IPS DF 4.7 (cell line): ENCODE data around the gene PIK3C3.
A peak's percentile ranks its signal among the peaks of the same experiment; 100 is the strongest.

Experiments
- DNase-seq: peaks from one replicate; pipeline ENCODE4 v3.0.0-alpha.2; 2013; ENCODE audit warnings: low spot score; ENCODE audit errors: extremely low read depth

Gene PIK3C3

GRCh38 chr18:41954827-41955613, at the start of gene PIK3C3:
TSS of gene PIK3C3 (plus strand) at chr18:41955234. CDS start at chr18:41955292, 58 bp downstream.
- peak; percentile 84 for DNase-seq

GRCh38 chr18:41905786-41906527, 49.1 kb upstream of the PIK3C3 start:
- DNase-seq, result no peak

DNA sequence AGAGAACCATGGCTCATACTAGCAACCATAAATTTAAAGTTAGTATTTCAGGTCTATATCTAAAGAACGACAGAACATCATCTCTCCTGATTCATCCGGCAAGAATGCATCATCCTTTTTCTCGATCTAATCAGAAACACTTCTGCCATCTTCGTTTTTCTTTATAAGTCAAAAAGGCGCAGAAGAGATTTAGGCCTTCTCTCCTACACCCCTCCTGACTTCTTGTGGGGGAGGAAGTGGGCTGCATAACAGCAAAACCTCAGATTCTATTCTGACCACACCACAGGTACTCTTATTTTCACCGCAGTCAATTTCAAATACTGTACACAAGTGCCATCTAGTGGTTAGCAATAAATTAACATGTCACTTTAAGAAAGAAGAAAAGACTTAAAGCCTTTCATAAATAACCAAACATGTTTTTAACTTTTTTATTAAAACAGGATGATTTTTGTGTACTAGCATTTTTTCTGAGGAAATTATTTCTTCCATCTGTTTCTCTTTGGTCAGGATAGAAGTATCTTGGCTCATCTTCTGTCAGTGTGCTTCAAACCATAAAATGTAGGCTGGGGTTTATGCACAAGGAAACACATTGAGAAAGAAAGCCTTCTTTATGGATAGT, 48.4 kb upstream of the PIK3C3 start:
- DNase-seq, result peak; percentile 3

DNA sequence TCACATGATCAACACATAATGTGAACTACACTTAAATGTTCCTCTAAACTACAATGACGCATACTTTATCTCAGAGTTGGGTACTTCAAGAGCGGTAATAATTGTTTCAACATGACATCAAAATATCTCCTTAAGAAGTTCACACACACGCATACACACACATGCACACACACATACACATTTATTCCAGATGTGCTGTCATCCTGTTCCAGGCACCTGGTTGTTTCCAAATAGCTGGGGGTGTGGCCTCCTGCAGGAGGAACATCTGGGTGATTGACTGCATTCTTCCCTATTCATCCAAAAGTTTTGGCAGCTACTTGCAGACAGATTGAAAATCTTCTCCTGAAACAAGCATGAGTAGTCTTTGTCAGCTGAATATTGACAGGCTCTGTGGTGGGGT, 37.9 kb upstream of the PIK3C3 start:
- no peak for DNase-seq

GRCh38 chr18:41921770-41922169, 33.3 kb upstream of the PIK3C3 start:
- DNase-seq, result no peak

DNA sequence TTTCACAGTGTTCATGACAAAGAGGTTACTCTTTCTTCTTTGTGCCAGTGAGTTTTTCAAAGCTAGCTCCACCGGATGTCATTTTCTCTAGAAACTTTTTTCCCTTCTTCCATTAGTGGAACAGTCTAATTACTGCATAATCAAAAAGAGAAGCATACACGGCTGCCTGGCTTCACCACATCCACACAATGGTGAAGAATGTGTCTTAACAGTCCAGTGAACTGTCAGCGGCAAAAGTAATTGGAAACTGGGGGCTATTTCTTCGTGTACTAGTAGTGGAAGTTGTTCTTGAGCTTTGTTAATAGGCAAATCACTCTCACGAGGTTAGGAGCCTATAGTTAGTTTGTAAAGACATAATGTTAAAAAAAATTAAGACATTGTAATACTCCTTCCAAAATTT, 32.9 kb upstream of the PIK3C3 start:
- DNase-seq, result no peak

GRCh38 chr18:41922841-41923240, 32.2 kb upstream of the PIK3C3 start:
- DNase-seq, result no peak

DNA sequence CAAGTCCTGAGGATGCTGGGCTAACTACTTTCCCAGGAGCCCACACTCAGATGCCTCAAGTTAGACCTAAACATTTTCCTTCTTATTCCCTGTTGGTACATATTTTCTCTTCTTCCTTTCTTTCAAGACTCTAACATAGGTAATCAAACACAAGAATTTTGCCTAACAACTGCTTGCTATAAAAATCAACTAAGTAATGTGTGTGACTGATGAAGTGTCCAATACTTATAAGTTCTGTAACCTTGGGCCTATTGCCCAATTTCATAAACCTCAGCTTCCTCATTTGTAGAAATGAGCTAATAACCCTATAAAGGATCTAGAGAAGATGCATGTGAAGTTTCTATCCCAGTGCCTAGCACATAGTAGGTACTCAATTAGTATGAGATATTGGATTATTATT, 31.6 kb upstream of the PIK3C3 start:
- DNase-seq, result no peak

DNA sequence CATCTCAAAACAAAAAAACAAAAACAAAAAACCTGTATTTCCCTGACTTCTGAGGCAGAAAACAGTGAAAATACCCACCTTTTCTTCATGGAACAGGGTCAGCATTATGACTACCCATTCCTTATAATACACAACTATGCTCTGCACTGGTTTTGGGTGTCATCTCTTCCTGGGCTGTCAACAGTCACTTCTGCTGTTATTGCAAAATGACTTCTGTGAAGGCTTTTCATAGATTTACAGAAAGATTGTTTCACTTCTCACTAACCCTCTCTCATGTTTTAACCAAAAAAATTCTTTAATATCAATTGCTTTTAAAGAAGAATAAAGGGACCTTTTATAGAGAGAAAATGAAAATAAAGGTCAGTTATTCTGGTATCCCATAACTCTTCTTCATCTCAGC, 26.5 kb upstream of the PIK3C3 start:
- DNase-seq, result no peak

DNA sequence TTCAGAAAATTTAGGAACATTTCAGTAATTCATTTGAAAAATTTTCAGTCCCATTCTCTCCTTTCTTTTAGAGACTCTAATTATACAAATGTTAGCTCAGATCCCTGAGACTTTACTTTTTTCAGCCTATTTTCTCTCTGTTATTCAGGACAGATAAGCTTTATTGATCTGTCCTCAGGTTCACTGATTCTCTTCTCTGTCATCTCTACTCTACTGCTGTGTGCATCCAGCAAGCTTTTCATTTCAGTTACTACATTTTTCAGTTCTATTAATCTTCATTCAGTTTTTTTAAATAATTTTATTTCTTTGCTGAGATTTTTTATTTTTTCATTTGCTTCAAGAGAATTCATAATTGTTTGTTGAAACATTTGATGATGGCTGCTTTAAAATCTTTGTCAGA, 22.1 kb upstream of the PIK3C3 start:
- no peak for DNase-seq

DNA sequence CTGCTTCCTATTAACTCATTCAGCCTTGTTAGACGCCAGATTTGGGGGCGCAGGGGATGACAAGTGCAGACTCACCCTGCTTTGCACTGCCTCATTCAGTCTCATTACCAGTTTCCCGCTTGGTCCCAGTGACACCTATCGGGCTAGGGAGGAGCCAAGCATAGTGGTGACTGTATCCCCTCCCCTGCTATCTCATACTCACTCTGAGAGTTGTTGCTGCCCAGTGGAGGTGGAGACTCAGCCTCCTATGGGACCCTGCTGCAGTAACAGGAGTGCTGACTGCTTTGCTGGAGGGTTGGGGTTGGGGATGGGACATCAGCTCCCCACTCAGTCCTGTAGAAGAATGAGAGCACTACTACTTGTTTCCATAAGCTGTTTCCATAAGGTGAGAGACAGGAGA, 21.3 kb upstream of the PIK3C3 start:
- DNase-seq, result no peak

DNA sequence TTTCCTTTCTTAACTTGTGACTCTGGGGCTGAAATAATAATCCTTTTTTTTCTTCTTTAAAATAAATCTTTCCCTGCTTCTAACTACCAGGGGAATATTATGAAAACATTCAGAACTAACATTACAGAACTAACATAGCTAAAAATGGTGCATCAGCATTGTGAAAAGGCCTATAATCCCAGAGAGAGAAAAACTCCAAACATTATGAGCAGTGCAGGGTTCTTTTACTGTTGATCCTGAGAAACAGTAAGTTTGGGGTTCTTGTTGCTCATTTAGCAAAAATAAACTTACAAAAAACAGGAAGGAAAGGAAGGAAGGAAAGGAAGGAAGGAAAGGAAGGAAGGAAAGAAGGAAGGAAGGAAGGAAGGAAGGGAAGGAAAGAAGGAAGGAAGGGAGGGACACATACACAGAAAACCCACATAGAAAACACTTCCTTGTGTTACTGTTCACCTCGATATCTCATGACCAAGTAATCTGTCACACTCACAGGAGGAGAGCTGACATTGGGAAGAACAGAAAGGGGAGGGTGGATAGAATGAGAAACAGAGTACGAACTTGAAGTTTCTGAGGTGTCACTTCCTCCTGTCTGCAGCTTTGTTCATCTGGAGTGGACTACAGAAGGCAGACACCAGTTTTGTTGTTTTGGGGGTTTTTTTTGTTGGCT, 18.4 kb upstream of the PIK3C3 start:
- DNase-seq, result no peak

DNA sequence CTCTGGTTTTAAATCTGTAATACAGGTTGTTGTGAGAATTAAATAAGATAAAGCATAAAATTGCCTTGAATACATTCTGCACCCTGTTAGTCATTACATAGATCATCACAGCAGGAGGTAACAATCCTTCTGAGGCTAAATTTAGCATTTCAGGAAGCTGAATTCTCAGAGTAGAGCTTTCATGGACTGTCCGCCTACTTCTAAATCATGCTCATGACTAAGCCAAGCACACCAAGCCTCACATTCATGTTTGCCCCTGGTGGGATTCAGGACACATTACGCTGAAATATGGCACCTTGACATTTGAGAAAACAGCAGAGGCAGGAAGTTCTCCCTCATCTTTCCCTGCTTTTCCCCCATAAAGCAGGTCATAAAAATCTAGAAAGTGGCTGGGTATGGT, 16.6 kb upstream of the PIK3C3 start:
- no peak for DNase-seq

- DNase-seq, result no peak
Observed at GRCh38 chr18:41939326-41939725, 15.7 kb upstream of the PIK3C3 start.

DNA sequence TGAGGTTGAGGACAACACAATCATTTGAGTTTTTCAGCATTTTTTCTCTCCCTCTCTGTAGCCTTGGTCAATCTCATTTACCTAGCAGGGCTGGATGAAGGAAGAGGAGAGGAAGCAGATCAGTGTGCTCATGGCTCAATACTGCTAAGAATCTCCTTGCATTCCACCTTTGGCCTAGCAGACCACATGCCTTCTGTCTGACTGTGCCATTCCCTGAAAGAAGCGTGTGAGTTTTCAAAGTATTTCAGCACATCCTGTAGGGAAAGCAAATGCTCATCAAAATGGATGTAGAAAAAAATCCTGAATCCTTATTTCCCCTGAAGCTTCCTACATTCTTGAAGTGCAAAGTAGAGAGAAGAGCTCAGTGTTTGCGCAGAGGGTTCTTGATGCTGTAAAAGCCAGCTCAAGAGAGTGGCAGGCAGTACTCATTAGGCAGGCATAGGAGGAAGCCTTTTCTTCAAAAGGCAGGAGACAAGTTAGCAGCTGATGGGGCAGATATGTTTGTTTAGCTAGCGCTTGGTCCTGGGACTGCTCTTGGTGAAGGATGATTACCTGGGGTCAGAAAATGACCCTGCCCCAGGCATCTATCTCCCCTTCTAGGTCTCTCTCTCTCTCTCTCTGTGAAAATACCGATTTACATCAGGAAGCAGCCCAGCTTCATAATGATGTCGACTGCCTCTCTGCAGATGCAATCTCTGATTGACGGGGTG, 14.4 kb upstream of the PIK3C3 start:
- DNase-seq, result no peak

DNA sequence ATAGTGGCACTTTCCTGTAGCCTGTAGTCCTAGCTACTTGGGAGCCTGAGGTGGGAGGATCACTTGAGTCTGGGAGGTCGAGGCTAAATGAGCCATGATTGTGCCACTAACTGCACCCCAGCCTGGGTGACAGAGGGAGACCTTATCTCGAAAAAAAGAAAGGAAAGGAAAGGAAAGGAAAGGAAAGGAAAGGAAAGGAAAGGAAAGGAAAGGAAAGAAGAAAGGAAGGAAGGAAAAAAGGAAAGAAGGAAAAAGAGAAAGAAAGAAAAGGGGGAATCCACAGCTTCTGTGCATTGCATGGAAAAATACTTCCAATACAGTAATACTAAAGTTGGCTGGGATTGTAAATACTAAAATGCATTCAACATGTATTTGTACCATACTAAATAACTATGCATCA, 12.8 kb upstream of the PIK3C3 start:
- no peak for DNase-seq

- DNase-seq, result no peak
Observed at GRCh38 chr18:41948544-41949110, 6.4 kb upstream of the PIK3C3 start.

DNA sequence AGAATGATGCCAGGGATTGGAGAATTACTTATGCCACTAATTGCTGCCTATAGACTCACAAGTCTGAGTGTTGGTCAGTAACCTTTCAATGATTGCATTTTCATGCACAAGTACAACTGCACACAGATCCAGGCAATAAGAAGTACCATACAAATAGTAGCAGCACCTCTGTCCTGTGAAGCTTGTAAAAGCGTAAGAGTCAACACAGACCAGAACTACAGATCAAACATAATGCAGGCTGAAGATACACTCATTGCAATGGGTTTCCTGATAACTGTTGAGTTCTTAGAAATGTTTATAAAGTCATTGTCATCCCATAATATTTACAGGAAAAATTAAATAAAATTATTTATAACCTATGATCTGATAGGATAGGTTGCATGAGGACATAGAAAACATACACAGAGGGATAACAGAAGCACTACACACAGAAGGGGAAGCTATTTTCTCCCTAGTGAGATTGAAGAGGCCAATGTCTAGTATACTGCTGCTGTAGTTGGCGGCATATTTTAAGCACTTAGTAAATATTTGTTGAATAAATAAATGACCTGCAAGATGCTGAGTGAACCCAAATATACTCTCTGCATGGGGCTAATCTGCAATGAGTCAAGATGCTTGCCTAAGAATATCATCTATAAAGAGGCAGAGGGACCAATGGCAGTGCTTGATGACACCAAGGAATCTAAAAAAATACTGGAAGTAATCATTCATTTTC, 5.7 kb upstream of the PIK3C3 start:
- DNase-seq, result no peak

- no peak for DNase-seq
Observed at GRCh38 chr18:41955688-41956087, 654 bp downstream of the PIK3C3 start.

- DNase-seq, result no peak
Observed at GRCh38 chr18:41959045-41959444, 4.0 kb downstream of the PIK3C3 start.
